SJCRH30 (cell line): ENCODE results near the gene UNC5A. TPM values are rescaled to one million over a fixed set of nuclear protein-coding genes. Genes with fewer than 3 reads are reported as not detected.

Experiments used
- DNase-seq, 2 experiments: peaks; one replicate each; pipeline ENCODE4 v3.0.0-alpha.2; 2015 to 2020
- H3K27ac ChIP-seq: fragments of 250-450 bp; sonication (Bioruptor Pico); 2 replicates; pipeline ENCODE4 v1.5.1; 2020; ENCODE audit warnings: mild to moderate bottlenecking, moderate library complexity
- H3K27me3 ChIP-seq: fragments of 250-450 bp; sonication (Bioruptor Pico); 2 replicates; pipeline ENCODE4 v1.5.1; 2020; ENCODE audit warnings: mild to moderate bottlenecking, moderate library complexity
- H3K36me3 ChIP-seq: fragments of 250-450 bp; sonication (Bioruptor Pico); 2 replicates; pipeline ENCODE4 v1.5.1; 2020; ENCODE audit warnings: mild to moderate bottlenecking, moderate library complexity
- H3K4me1 ChIP-seq: fragments of 250-450 bp; sonication (Bioruptor Pico); 2 replicates; pipeline ENCODE4 v1.5.1; 2020; ENCODE audit warnings: mild to moderate bottlenecking, moderate library complexity
- H3K4me3 ChIP-seq: fragments of 250-450 bp; sonication (Bioruptor Pico); 2 replicates; pipeline ENCODE4 v1.5.1; 2020; ENCODE audit warnings: mild to moderate bottlenecking, moderate library complexity
- H3K9me3 ChIP-seq: fragments of 250-450 bp; sonication (Bioruptor Pico); replicated peaks from 2 replicates; pipeline ENCODE4 v1.5.1; 2020; ENCODE audit warnings: mild to moderate bottlenecking, moderate library complexity
- total RNA-seq: library from RNA; depleted of rRNA; stranded (reverse); fragments of >200 nt; shearing (Covaris generic); gene quantifications from 2 replicates; pipeline ENCODE4 v1.2.3, GENCODE V29; 2014

UNC5A gene
- total RNA-seq, 1 experiment from 2014 or later, result 0.18 TPM

DNA sequence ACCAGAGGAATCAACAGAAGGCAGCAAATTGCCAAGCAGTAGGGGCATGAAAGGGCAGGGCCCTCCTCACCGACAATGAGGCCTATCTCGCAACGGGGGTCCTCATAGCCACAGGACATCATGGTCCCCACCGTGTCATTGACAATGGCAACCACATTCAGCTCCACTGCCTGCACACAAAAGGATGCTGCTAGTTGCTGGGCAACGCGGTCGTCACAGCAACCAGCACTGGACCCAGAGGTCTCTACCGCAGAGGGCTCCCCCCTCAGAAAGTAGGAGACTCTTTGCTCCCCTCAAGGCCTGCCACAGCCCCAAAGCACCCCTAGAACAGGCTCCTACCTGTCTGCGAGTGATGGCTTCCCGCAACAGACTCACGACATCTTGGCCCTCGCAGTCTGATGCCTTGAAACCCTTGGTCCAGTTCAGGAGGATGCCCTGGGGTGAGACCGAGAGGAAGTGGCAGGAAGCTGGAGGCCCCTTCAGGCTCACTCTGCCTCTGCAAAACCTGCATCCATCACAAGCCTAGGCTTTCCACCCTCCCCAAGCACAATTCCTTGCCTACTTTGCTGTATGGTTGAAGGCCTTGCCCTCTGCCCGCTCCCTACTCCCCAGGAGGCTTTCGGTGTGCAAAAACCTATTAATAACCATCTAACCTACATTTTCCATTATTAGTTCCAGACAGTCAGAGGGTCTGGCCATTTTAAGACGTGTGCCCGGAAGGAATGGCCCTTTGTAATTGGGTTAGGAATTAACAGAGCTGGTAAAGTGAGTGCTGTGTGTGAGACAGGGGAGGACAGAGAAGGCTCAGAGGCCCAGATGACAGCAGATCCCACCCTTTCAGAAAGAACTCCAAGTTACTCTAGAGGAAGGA is 73.6 kb downstream of the UNC5A start:
- DNase-seq, result no peak
- H3K36me3 ChIP-seq, result no peaks in the 10 kb centered on the region
- H3K9me3 ChIP-seq, result no peaks in the 10 kb centered on the region
- peaks cover 7% of the 10 kb centered on the region for H3K27me3 ChIP-seq
- H3K4me3 ChIP-seq, result no peak overlapping the region
- H3K4me1 ChIP-seq, result no peaks in the 10 kb centered on the region
- H3K27ac ChIP-seq, result no peak overlapping the region

DNA sequence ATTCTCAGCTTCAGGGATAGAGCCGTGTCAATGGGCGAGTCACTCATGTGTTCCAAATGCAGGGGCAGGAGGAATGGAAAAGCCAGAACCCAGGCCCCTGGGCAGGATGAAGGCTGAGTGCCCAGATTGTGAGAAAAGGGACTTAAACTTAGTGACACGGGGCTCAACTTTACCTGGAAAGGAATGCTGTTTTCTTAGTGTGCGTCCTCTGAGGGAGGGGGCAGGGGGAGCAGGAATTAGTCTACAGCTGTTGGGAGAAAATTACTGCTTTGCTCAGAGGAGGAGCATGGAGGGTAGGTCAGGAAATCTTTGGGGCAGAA is 74.2 kb downstream of the UNC5A start:
- Histone ChIP-seq H3K27ac (no peak overlapping the region), H3K4me1 (no peaks in the 10 kb centered on the region), H3K36me3 (no peaks in the 10 kb centered on the region), H3K9me3 (no peaks in the 10 kb centered on the region), H3K4me3 (no peak overlapping the region), H3K27me3 (peaks cover 3% of the 10 kb centered on the region; the same call in 1 of the 2 replicates)
- DNase-seq, result no peak

DNA sequence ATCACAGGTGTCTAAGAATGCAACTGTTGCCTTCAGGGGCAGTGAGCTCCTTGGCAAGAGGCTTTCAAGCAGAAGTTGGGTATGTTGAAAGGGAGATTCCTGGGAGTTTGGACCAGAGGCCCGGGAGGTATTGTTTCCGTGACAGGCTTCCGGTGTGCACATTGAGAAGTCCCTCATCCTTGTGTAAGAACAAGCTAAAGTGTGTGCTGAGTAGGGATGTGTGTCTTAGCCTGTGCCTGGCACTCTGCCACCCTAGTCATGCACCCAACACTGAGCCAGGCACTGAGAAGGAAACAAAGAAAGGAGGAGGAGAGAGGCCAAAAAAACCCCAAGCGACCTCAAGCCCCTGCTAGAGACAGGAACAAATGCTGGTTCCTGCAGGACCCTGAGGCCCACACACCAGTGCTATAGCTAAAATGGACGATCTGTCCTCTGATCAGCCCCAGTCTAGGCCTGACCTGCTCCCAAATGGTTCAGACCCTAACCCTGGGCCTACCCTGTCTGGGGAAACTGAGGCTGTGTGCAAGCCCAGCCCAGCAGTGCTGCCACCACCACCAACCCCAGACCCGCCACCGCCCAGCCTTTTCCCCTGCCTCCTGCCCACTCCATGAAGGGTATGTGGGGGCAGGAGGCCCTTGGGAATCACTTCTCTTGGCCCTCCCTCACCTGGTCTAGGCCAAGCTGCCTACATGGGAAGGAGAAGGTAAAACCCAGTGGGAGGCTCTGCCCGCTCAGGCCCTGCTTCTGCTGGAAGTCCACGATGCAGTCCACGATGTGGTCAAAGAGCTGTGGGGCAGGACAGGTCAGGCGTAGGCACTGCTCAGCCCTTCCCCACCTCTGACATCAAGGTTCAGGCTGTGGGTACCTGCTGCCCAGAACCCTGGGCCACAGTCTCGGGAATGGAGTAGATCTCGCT is 76.2 kb downstream of the UNC5A start:
- Histone ChIP-seq H3K9me3 (no peaks in the 10 kb centered on the region), H3K4me1 (no peaks in the 10 kb centered on the region), H3K27ac (no peak overlapping the region), H3K36me3 (no peaks in the 10 kb centered on the region), H3K4me3 (no peak overlapping the region), H3K27me3 (peaks cover 3% of the 10 kb centered on the region; the same call in 1 of the 2 replicates)
- no peak for DNase-seq

- Histone ChIP-seq H3K9me3 (no peaks in the 10 kb centered on the region), H3K36me3 (no peaks in the 10 kb centered on the region), H3K27ac (no peak overlapping the region), H3K4me1 (no peaks in the 10 kb centered on the region), H3K4me3 (no peak overlapping the region), H3K27me3 (peaks cover 3% of the 10 kb centered on the region; the same call in 1 of the 2 replicates)
- no peak for DNase-seq
Observed at GRCh38 chr5:176887252-176887849, 77.0 kb downstream of the UNC5A start.

GRCh38 chr5:176888016-176888864 is 77.9 kb downstream of the UNC5A start:
- Histone ChIP-seq H3K27me3 (peaks cover 3% of the 10 kb centered on the region; the same call in 1 of the 2 replicates), H3K36me3 (no peaks in the 10 kb centered on the region), H3K27ac (no peak overlapping the region), H3K9me3 (no peaks in the 10 kb centered on the region), H3K4me1 (no peaks in the 10 kb centered on the region), H3K4me3 (no peak overlapping the region)
- DNase-seq, result no peak

- H3K4me3 ChIP-seq, result no peak overlapping the region
- H3K27me3 ChIP-seq, result peaks cover 3% of the 10 kb centered on the region; the same call in 1 of the 2 replicates
- no peak for DNase-seq
- H3K4me1 ChIP-seq, result no peaks in the 10 kb centered on the region
- no peaks in the 10 kb centered on the region for H3K36me3 ChIP-seq
- no peak overlapping the region for H3K27ac ChIP-seq
- no peaks in the 10 kb centered on the region for H3K9me3 ChIP-seq
Observed at GRCh38 chr5:176888865-176889165, 78.5 kb downstream of the UNC5A start.

DNA sequence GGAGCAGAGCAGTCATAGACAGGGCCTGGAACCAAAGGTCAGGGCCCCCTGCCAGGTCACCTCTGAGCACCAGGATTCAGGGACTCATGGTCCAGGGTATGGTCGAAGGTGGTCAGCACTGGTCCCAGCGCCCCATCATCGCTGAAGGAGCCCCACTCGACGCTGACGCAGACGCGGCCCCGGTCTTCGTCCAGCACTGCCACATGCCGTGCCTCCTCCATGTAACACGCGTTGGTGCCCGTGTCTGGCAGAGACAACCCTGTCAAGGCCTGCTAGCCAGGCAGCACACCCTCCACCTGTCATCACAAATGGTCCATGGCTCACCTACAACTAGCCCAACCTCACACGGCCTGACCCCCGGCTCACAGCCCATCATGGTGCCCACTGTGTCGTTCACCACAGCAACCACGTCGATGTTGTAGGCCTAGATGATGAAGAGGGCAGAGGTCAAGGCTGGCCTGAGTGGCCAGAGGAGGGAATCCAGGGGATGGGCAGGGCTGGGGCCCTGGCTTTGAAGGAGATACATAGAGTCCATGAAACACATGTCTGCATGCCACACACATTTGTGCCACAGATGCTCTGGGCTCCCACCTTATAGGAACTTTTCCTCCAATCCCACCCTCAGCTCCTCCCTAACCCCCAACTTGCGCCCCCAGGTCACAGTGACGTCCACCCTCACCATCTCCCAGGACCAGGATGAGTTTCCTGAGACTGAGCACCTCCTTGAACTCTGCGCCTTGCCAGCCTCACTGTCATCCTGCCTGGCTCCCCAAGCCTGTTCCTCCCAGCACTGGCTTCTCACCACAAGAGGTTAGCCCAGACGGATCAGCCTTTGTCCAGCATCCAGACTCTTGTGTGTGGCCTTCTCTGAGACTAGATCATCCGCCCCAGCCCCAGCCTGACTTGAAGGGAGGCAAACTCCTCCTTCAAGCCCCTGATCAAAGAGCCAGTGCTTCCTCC is 79.2 kb downstream of the UNC5A start:
- H3K4me1 ChIP-seq, result no peaks in the 10 kb centered on the region
- H3K27ac ChIP-seq, result no peak overlapping the region
- no peaks in the 10 kb centered on the region for H3K9me3 ChIP-seq
- H3K4me3 ChIP-seq, result no peak overlapping the region
- H3K36me3 ChIP-seq, result no peaks in the 10 kb centered on the region
- peaks cover 3% of the 10 kb centered on the region; the same call in 1 of the 2 replicates for H3K27me3 ChIP-seq
- no peak for DNase-seq

DNA sequence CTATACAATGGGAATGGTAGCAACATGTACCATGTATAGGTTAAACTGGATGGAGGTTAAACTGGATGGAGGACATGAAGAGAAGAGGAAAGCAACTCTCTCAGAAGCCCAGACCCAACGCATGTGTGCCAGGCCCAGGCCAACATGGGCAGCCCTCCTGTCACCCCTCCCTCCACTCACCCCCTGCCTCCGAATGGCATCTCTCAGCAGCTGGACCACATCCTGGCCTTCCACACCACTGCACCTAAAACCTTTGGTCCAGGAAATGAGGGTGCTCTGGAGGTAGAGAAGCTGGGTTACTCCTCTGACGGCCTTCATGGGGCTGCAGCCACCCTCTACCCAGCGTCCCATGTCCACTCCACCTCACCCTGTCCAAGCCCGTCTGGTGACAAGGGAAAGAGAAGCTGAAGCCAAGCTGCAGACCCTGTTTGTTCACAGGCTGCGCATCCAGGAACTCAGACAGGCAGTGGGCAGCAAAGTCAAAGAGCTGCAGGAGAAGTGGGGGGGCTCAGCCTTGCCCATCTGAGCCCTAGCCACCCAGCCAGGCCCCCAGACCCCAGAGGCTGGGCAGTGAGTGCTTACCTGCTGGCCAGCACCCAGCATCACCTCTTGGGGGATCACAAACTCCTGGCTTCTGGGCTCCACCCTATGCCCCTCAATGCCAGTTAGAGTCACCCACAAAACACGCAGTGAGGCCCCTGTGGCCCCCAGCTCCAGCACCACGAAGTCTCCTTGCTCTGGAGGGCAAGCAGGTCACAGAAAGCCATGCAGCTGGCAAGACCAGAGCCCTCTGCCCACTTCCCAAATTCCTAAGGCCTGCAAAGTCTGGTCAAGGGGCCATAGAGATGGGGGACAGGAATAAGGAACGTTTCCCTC is 80.3 kb downstream of the UNC5A start:
- no peaks in the 10 kb centered on the region for H3K9me3 ChIP-seq
- H3K4me1 ChIP-seq, result no peaks in the 10 kb centered on the region
- DNase-seq, result no peak
- peaks cover 3% of the 10 kb centered on the region; the same call in 1 of the 2 replicates for H3K27me3 ChIP-seq
- H3K36me3 ChIP-seq, result no peaks in the 10 kb centered on the region
- H3K4me3 ChIP-seq, result no peak overlapping the region
- H3K27ac ChIP-seq, result no peak overlapping the region

GRCh38 chr5:176891331-176891958 is 81.1 kb downstream of the UNC5A start:
- no peaks in the 10 kb centered on the region for H3K9me3 ChIP-seq
- H3K4me3 ChIP-seq, result no peak overlapping the region
- DNase-seq, result no peak
- no peaks in the 10 kb centered on the region for H3K4me1 ChIP-seq
- no peaks in the 10 kb centered on the region for H3K36me3 ChIP-seq
- H3K27me3 ChIP-seq, result no peaks in the 10 kb centered on the region
- no peak overlapping the region for H3K27ac ChIP-seq

- no peaks in the 10 kb centered on the region for H3K36me3 ChIP-seq
- no peak overlapping the region for H3K4me3 ChIP-seq
- H3K27ac ChIP-seq, result no peak overlapping the region
- H3K4me1 ChIP-seq, result no peaks in the 10 kb centered on the region
- H3K27me3 ChIP-seq, result no peaks in the 10 kb centered on the region
- no peak for DNase-seq
- no peaks in the 10 kb centered on the region for H3K9me3 ChIP-seq
Observed at GRCh38 chr5:176892663-176893062, 82.3 kb downstream of the UNC5A start.

DNA sequence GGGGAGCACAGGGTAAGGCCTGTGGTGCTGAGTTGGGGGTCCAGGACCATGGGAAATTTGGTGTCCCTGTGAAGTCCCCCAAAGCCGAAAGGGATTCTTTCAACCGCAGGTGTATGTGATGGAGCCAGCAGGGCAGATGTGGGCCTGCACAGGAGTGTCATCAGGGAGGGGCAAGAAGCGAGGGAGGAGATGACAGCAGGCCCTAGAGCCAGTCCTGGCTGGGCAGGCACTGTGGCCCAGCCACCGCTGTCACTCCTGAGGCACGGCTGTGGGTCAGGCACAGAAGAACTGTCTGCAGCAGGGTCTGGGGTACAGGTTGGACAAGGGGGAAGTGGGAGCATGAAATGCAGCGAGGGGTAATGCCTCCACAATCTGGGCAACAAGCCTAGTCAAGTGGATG is 83.9 kb downstream of the UNC5A start:
- no peak overlapping the region for H3K27ac ChIP-seq
- H3K9me3 ChIP-seq, result no peaks in the 10 kb centered on the region

DNA sequence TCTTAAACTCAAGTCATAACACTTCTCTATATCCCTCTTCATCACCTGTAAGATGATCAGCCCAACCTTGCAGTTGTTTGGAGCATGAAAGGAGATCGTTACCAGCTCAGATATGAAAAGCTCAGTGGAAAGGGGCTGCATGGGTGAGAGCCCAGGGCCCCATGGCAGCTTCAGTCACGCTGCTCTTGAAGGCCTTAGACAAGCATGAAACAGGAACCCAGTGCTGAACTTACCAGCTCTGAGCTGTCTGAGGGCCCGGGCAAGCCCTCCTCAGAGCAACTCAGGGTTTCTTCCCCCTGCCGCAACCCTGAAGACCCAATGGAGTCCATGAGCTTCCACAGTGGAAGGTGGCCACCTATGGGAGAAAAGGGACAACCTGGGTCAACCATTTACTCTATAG is 85.5 kb downstream of the UNC5A start:
- Histone ChIP-seq H3K27ac (no peak overlapping the region), H3K36me3 (0 out of 2 replicates have a peak, but pooled peaks cover 2% of the 10 kb centered on the region), H3K9me3 (no peaks in the 10 kb centered on the region), H3K27me3 (no peaks in the 10 kb centered on the region), H3K4me3 (no peak overlapping the region), H3K4me1 (peaks cover 2% of the 10 kb centered on the region; the same call in 1 of the 2 replicates)
- DNase-seq, result no peak

More for the DNA sequence above, 83.9 kb downstream of the UNC5A start:
- DNase-seq, result no peak
- Histone ChIP-seq H3K27me3 (no peaks in the 10 kb centered on the region), H3K4me3 (no peak overlapping the region), H3K36me3 (no peaks in the 10 kb centered on the region), H3K4me1 (no peaks in the 10 kb centered on the region)
